Measurements from ENCODE around the gene BATF2.

DNA sequence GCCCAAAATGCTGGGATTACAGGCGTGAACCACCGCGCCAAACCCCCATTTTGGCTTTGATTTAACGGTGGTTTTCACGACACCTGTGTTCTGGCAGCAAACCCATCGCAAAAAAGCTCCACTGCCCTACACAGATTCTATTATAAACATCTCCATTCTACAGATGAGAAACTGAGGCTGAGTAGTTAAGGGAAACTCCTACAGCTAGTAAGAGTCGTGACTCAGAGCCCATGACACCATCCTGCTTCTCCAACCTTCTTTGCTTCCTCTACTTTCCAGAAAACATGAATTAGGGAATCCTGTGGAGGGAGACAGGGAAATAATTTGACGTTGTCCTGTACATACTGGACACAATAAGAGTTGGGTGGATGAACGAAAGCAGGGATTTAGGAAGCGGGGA lies 30.0 kb upstream of the BATF2 start:
- TF ChIP-seq, protein P1, sequence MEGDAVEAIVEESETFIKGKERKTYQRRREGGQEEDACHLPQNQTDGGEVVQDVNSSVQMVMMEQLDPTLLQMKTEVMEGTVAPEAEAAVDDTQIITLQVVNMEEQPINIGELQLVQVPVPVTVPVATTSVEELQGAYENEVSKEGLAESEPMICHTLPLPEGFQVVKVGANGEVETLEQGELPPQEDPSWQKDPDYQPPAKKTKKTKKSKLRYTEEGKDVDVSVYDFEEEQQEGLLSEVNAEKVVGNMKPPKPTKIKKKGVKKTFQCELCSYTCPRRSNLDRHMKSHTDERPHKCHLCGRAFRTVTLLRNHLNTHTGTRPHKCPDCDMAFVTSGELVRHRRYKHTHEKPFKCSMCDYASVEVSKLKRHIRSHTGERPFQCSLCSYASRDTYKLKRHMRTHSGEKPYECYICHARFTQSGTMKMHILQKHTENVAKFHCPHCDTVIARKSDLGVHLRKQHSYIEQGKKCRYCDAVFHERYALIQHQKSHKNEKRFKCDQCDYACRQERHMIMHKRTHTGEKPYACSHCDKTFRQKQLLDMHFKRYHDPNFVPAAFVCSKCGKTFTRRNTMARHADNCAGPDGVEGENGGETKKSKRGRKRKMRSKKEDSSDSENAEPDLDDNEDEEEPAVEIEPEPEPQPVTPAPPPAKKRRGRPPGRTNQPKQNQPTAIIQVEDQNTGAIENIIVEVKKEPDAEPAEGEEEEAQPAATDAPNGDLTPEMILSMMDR (IDR thresholded peaks at IDR 0.05; ENCODE audit: low read length): no peak
- TF ChIP-seq EZH2 (optimal IDR thresholded peaks at IDR 0.05; ENCODE audit: low read depth, low read length) (no peak), EZH2phosphoT487 (IDR thresholded peaks at IDR 0.05; ENCODE audit: low read length) (no peak)

All from MM.1S (cell line).